ENCODE results near the gene CYB5R3. TPM values are rescaled to one million over a fixed set of nuclear protein-coding genes. Genes with fewer than 3 reads are reported as not detected.

CYB5R3 gene
- polyA plus RNA-seq, 3 donors: 49.7 to 76.4 (median 54.0) TPM

DNA sequence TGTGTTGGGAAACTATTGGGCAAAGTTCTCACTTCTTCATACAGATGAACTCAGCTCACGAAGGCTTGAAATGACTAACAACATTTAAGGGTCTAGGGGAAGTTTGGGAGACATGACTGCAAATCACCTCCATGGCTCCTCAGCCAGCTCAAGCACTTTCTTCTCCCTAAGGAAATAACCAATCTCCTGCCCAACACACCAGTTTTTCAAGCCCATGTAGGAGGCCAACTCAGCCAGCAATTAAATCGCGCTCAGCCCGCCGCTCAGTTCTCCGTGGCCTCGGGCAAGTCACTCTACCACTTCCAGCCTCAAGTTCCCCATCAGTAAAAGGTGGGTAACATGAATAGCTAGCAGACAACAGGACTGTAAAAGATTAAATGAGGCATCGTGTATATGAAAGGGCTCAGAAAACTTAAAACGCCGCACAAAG is 35.3 kb downstream of the CYB5R3 start:
- H3K36me3 ChIP-seq (replicated peaks in 1 of 2; ENCODE audit: control insufficient read depth in 1 of 2, insufficient read depth in 2 of 2, low read length in 2 of 2): peaks cover 11 to 25% of the 10 kb centered on the region in 2 donors
- DNase-seq: peak; percentile 74 to 89 (median 87)
- H3K9me3 ChIP-seq (replicated peaks in 1 of 2; ENCODE audit: control insufficient read depth in 1 of 2, insufficient read depth in 1 of 2, low read length in 2 of 2): no peaks in the 10 kb centered on the region
- peak overlapping the region; percentile 96 for H3K9ac ChIP-seq (ENCODE audit: insufficient read depth, low read length, poor library complexity, severe bottlenecking)
- Mint-ChIP-seq H3K27me3 (ENCODE audit: low read depth in 3 of 3) (peaks cover 0 to 3% (median 3%) of the 10 kb centered on the region in 3 donors), H3K36me3 (peaks cover 17 to 33% of the 10 kb centered on the region in 2 donors), H3K27ac (peak overlapping the region; percentile 97 to 99 (median 99)), H3K4me3 (peak overlapping the region; percentile 87 to 96), H3K4me1 (peaks cover 67% of the 10 kb centered on the region), H3K9me3 (no peaks in the 10 kb centered on the region)
- H3K4me3 ChIP-seq (replicated peaks in 1 of 3; ENCODE audit: low read depth in 2 of 3, low read length in 3 of 3): peak overlapping the region; percentile 55 to 96 (median 73)
- H3K27ac ChIP-seq (ENCODE audit: low read depth in 1 of 2, low read length in 2 of 2): peak overlapping the region; percentile 90 to 100
- no peak for TF ChIP-seq CTCF (IDR thresholded peaks at IDR 0.05)
- WGBS (ENCODE audit: insufficient coverage): 0% methylated on average over 2 of the region's 10 CpGs
- H2AFZ ChIP-seq (ENCODE audit: insufficient read depth, low read depth, low read length, poor library complexity, severe bottlenecking): peak overlapping the region; percentile 55
- H3K79me2 ChIP-seq (ENCODE audit: insufficient read depth, low read length): peaks cover 56% of the 10 kb centered on the region
- peak overlapping the region; percentile 91 for H3K4me2 ChIP-seq (replicated peaks; ENCODE audit: extremely low read depth, low read length, poor library complexity, severe bottlenecking)
- peaks cover 48% of the 10 kb centered on the region for H4K20me1 ChIP-seq (ENCODE audit: insufficient read depth, low read length)
- intact Hi-C loops (cut with micrococcal nuclease): loop anchor here in 1 of 2 donors (10.0 kb wide), 1 partner anchor 989 kb away; the partner anchor contains the start of genes DESI1 and XRCC6
- peaks cover 52 to 71% of the 10 kb centered on the region in 2 donors for H3K4me1 ChIP-seq (ENCODE audit: control insufficient read depth in 1 of 2, insufficient read depth in 2 of 2, low read length in 2 of 2)
- H3K27me3 ChIP-seq (ENCODE audit: control insufficient read depth in 2 of 2, insufficient read depth in 2 of 2, low read length in 2 of 2): no peaks in the 10 kb centered on the region

DNA sequence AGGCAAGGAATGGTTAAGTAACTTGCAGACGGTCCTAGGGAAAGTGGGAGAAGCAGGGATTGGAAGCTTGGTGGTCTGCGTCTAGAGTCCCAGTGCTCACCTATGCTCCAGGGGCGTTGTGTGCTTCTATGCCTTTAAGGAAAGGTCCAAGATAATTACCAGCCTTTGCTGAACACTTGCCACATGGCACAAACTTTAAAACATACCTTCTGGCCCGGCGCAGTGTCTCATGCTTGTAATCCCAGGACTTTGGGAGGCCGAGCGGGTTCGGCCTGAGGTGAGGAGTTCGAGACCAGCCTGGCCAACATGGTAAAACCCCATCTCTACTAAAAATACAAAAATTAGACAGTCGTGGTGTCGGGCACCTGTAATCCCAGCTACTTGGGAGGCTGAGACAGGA is 36.9 kb downstream of the CYB5R3 start:
- 100% methylated on average over 6 of the region's 11 CpGs for WGBS (ENCODE audit: insufficient coverage)
- H3K4me3 ChIP-seq (replicated peaks in 1 of 3; ENCODE audit: low read depth in 2 of 3, low read length in 3 of 3): no peak overlapping the region
- Mint-ChIP-seq H3K27ac (peak overlapping the region in 4 of 7 donors; percentile 36 to 99 (median 77)), H3K36me3 (peaks cover 22 to 46% of the 10 kb centered on the region in 2 donors), H3K9me3 (no peaks in the 10 kb centered on the region), H3K4me1 (peaks cover 62% of the 10 kb centered on the region), H3K27me3 (ENCODE audit: low read depth in 3 of 3) (peaks cover 0 to 3% (median 0%) of the 10 kb centered on the region in 3 donors), H3K4me3 (peak overlapping the region in 1 of 2 donors; percentile 14)
- peaks cover 52 to 69% of the 10 kb centered on the region in 2 donors for H3K4me1 ChIP-seq (ENCODE audit: control insufficient read depth in 1 of 2, insufficient read depth in 2 of 2, low read length in 2 of 2)
- peaks cover 72% of the 10 kb centered on the region for H3K79me2 ChIP-seq (ENCODE audit: insufficient read depth, low read length)
- peaks cover 15 to 35% of the 10 kb centered on the region in 2 donors for H3K36me3 ChIP-seq (replicated peaks in 1 of 2; ENCODE audit: control insufficient read depth in 1 of 2, insufficient read depth in 2 of 2, low read length in 2 of 2)
- intact Hi-C loops (cut with micrococcal nuclease): loop anchor here in 1 of 2 donors (10.0 kb wide), 1 partner anchor 988 kb away; the partner anchor contains the start of genes DESI1 and XRCC6
- no peak overlapping the region for H2AFZ ChIP-seq (ENCODE audit: insufficient read depth, low read depth, low read length, poor library complexity, severe bottlenecking)
- peak overlapping the region in 1 of 2 donors; percentile 100 for H3K27ac ChIP-seq (ENCODE audit: low read depth in 1 of 2, low read length in 2 of 2)
- peaks cover 64% of the 10 kb centered on the region for H4K20me1 ChIP-seq (ENCODE audit: insufficient read depth, low read length)
- H3K9me3 ChIP-seq (replicated peaks in 1 of 2; ENCODE audit: control insufficient read depth in 1 of 2, insufficient read depth in 1 of 2, low read length in 2 of 2): no peaks in the 10 kb centered on the region
- no peak overlapping the region for H3K4me2 ChIP-seq (replicated peaks; ENCODE audit: extremely low read depth, low read length, poor library complexity, severe bottlenecking)
- H3K27me3 ChIP-seq (ENCODE audit: control insufficient read depth in 2 of 2, insufficient read depth in 2 of 2, low read length in 2 of 2): no peaks in the 10 kb centered on the region
- TF ChIP-seq CTCF (IDR thresholded peaks at IDR 0.05): no peak
- H3K9ac ChIP-seq (ENCODE audit: insufficient read depth, low read length, poor library complexity, severe bottlenecking): no peak overlapping the region
- DNase-seq: no peak
